Natural killer cell (primary cell): Measurements from ENCODE around the gene ALDH3B1. TPM values are rescaled to one million over a fixed set of nuclear protein-coding genes. Genes with fewer than 3 reads are reported as not detected.

ENCODE experiments used
- ATAC-seq, 3 donors: fragments of 150-1000 bp in 2 of 3; fragments of 200-7000 bp in 1 of 3; cut with Tn5 transposase; 1 replicate in 1 of 3; 2 replicates in 2 of 3; pipeline ENCODE4 v1.10.0; 2021; ENCODE audit warnings: mild to moderate bottlenecking in 2 of 3, moderate library complexity in 2 of 3
- DNase-seq, 2 donors: peaks; one replicate each; pipeline versions ENCODE4 v3.0.0 to v3.0.0-alpha.2; 2013 to 2021; ENCODE audit warnings: mixed read lengths in 1 of 2
- H3K27ac ChIP-seq: one replicate; pipeline ENCODE4 v1.5.1; 2013; ENCODE audit warnings: mild to moderate bottlenecking, low read length
- H3K27me3 ChIP-seq: one replicate; pipeline ENCODE4 v1.6.1; 2013; ENCODE audit warnings: low read length; ENCODE audit not compliant: control insufficient read depth, insufficient read depth
- H3K36me3 ChIP-seq: one replicate; pipeline ENCODE4 v1.6.1; 2013; ENCODE audit warnings: low read length; ENCODE audit not compliant: control insufficient read depth, insufficient read depth
- H3K4me1 ChIP-seq: one replicate; pipeline ENCODE4 v1.6.1; 2013; ENCODE audit warnings: low read length; ENCODE audit not compliant: control insufficient read depth, insufficient read depth
- H3K4me3 ChIP-seq: one replicate; pipeline ENCODE4 v1.5.1; 2013; ENCODE audit warnings: low read length
- H3K9me3 ChIP-seq: one replicate; pipeline ENCODE4 v1.6.1; 2013; ENCODE audit warnings: low read length; ENCODE audit not compliant: control insufficient read depth, insufficient read depth
- H3K27ac Mint-ChIP-seq, 2 donors: one replicate each; pipeline ENCODE4 v1.8.0; 2022; ENCODE audit warnings: mild to moderate bottlenecking in 2 of 2, mixed read lengths in 2 of 2, moderate library complexity in 1 of 2
- H3K27me3 Mint-ChIP-seq, 2 donors: one replicate each; pipeline ENCODE4 v1.8.0; 2022; ENCODE audit warnings: low read depth in 2 of 2, mixed read lengths in 2 of 2
- H3K36me3 Mint-ChIP-seq: one replicate; pipeline ENCODE4 v1.8.0; 2022; ENCODE audit warnings: mixed read lengths
- H3K4me1 Mint-ChIP-seq, 2 donors: one replicate each; pipeline ENCODE4 v1.8.0; 2022; ENCODE audit warnings: mixed read lengths in 2 of 2
- H3K4me3 Mint-ChIP-seq: one replicate; pipeline ENCODE4 v1.8.0; 2022; ENCODE audit warnings: mild to moderate bottlenecking, moderate library complexity, mixed read lengths
- H3K9me3 Mint-ChIP-seq, 2 donors: one replicate each; pipeline ENCODE4 v1.8.0; 2022; ENCODE audit warnings: mixed read lengths in 2 of 2
- WGBS: methylation state at CpG from one replicate; pipeline ENCODE4 v1.1.7; 2013; ENCODE audit warnings: missing lambda C conversion rate; ENCODE audit not compliant: insufficient coverage; 5-methylcytosine and 5-hydroxymethylcytosine counted together
- intact Hi-C: fragments of 100-400 bp; cut with micrococcal nuclease; formaldehyde crosslinking; loops from one replicate; pipeline ENCODE4 v1.14.2; 2022
- total RNA-seq, 4 donors: library from RNA; stranded (reverse); fragments of 120-200 nt in 1 of 4; gene quantifications; one replicate each; pipeline versions ENCODE4 v1.2.3 to v1.2.4, GENCODE V29; 2013 to 2022
- TF ChIP-seq, protein P1 (sequence below): fragments of 200-600 bp; IDR thresholded peaks from one replicate; pipeline ENCODE4 v1.8.0; 2022; ENCODE audit warnings: antibody characterized with exemption

ALDH3B1 gene
- total RNA-seq, 3 donors from 2014 or later (not counting 1 experiment from before 2014, with no cell fraction given) = 2.4 to 9.0 (median 4.0) TPM

DNA sequence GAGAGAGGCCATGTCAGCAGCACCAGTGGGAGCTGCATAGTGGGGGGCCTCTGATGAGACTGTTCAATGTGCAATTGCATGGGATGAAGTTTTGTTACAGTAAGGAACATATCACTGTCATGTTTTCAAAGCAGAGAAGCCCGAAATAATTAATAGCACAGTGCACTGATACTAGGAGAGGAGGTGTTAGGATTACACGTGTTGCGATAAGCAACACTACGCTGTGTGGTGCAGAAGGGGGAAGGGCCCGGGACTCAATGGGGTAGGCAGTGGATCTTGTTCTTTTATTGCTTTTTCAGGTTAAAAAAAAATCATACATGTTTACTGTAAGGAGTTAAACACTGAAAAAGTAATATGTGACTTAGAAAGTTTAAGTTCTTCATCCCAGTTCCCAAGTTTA is 57.9 kb downstream of the ALDH3B1 start:
- H3K4me1 Mint-ChIP-seq = no peaks in the 10 kb centered on the region
- no peak for DNase-seq
- Histone ChIP-seq H3K4me3 (no peak overlapping the region), H3K9me3 (no peaks in the 10 kb centered on the region), H3K36me3 (peaks cover 13% of the 10 kb centered on the region), H3K4me1 (no peaks in the 10 kb centered on the region), H3K27ac (no peak overlapping the region), H3K27me3 (no peaks in the 10 kb centered on the region)
- peaks cover 11% of the 10 kb centered on the region for H3K36me3 Mint-ChIP-seq
- TF ChIP-seq, protein P1, sequence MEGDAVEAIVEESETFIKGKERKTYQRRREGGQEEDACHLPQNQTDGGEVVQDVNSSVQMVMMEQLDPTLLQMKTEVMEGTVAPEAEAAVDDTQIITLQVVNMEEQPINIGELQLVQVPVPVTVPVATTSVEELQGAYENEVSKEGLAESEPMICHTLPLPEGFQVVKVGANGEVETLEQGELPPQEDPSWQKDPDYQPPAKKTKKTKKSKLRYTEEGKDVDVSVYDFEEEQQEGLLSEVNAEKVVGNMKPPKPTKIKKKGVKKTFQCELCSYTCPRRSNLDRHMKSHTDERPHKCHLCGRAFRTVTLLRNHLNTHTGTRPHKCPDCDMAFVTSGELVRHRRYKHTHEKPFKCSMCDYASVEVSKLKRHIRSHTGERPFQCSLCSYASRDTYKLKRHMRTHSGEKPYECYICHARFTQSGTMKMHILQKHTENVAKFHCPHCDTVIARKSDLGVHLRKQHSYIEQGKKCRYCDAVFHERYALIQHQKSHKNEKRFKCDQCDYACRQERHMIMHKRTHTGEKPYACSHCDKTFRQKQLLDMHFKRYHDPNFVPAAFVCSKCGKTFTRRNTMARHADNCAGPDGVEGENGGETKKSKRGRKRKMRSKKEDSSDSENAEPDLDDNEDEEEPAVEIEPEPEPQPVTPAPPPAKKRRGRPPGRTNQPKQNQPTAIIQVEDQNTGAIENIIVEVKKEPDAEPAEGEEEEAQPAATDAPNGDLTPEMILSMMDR = no peak
- H3K4me3 Mint-ChIP-seq = no peak overlapping the region
- ATAC-seq = no peak
- intact Hi-C loops = no loop called here
- H3K27ac Mint-ChIP-seq = no peak overlapping the region
- H3K9me3 Mint-ChIP-seq = no peaks in the 10 kb centered on the region
- WGBS = 95% methylated on average over 5 of the region's 5 CpGs
- no peaks in the 10 kb centered on the region for H3K27me3 Mint-ChIP-seq

DNA sequence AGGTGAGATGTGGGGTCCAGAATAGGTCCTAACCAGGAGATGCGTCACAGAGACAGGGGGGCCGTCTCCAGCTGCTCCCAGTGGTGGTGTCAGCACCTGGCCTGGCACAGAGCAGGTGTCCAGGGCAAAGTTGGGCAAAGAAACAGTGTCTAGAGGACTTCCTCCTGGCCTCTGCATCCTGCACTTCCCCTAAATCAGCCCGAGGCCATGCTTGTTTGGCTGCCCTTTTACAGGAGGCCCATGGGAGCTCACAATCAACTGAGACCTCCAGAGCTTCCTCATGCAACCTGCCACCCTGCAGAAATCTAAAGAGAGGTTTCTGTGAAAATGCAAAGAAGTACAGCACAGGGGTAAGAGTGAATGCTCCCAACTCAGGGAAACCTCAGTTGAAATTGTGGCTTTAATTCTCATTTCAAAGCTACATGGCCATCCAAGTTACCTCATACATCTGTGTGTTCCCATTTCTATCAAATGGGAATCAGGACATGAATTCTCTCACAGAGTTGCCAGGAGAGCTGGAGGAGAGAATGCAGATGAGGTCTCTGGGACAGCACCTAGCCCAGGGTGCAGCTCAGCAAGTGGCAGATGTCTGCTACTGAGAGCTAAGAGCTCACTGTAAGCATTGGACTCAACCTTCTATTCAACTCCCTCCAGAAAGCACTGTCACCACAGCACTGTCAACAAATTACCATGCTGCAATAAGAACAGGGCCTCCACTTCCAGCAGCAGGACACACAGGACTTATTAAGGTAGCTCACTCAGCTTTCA is 61.3 kb downstream of the ALDH3B1 start:
- no peaks in the 10 kb centered on the region for H3K9me3 ChIP-seq
- ATAC-seq = no peak
- peaks cover 11% of the 10 kb centered on the region for H3K36me3 Mint-ChIP-seq
- no peak overlapping the region for H3K27ac Mint-ChIP-seq
- no peak overlapping the region for H3K27ac ChIP-seq
- peaks cover 9% of the 10 kb centered on the region for H3K36me3 ChIP-seq
- no peaks in the 10 kb centered on the region for H3K4me1 Mint-ChIP-seq
- no peak for DNase-seq
- H3K4me3 ChIP-seq = no peak overlapping the region
- H3K27me3 Mint-ChIP-seq = no peaks in the 10 kb centered on the region
- TF ChIP-seq, protein P1 = no peak
- 63% methylated on average over 3 of the region's 3 CpGs for WGBS
- H3K27me3 ChIP-seq = no peaks in the 10 kb centered on the region
- intact Hi-C loops = no loop called here
- H3K9me3 Mint-ChIP-seq = no peaks in the 10 kb centered on the region
- no peak overlapping the region for H3K4me3 Mint-ChIP-seq
- H3K4me1 ChIP-seq = no peaks in the 10 kb centered on the region

DNA sequence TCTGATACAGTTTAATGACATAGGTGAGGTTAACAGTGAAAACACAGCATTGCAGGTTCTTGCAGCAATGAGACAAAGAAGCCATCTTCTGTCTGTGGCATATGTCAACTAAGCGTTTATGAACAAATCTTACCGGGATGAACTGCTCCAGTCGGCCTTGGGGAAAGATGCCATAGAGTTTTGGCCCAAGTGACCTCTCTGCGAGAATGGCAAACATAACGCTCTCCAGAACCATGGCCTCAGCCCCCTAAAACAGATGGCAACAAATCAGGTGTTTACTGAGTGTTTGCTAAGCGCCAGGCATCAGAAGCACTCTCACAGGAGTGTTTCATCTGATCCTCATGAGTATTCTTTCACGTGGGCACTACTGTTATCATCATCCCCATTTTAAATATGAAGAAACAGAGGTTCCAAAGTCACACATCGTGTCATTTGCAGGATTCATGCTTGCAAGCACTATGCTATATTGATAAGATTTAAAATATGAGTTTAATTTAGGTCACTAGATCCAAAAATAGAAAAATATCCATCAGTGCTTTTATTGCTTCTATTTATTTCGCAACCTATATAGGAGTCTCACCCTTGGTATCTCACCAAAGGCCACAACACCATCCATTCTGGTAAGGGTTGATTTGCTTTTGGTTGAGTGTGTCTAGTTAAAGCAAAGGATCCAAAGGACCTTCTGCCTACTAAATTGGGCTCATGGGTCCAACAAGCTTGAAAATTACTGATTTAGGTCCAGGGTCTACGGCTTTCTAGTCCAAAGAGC is 64.6 kb downstream of the ALDH3B1 start:
- H3K27me3 Mint-ChIP-seq = no peaks in the 10 kb centered on the region
- H3K4me3 Mint-ChIP-seq = no peak overlapping the region
- Histone ChIP-seq H3K4me3 (no peak overlapping the region), H3K4me1 (peaks cover 4% of the 10 kb centered on the region), H3K36me3 (peaks cover 2% of the 10 kb centered on the region), H3K9me3 (no peaks in the 10 kb centered on the region), H3K27me3 (no peaks in the 10 kb centered on the region), H3K27ac (no peak overlapping the region)
- DNase-seq = no peak
- TF ChIP-seq, protein P1 = no peak
- no peak overlapping the region for H3K27ac Mint-ChIP-seq
- WGBS = 93% methylated on average over 8 of the region's 10 CpGs
- intact Hi-C loops = no loop called here
- peaks cover 0 to 6% of the 10 kb centered on the region in 2 donors for H3K4me1 Mint-ChIP-seq
- H3K9me3 Mint-ChIP-seq = no peaks in the 10 kb centered on the region
- peaks cover 7% of the 10 kb centered on the region for H3K36me3 Mint-ChIP-seq
- no peak for ATAC-seq
